Activated naive CD4-positive, alpha-beta T cell treated with anti-CD3 and anti-CD28 coated beads, Interleukin-2, amount 50 U/mL, for 72 hours (primary cell): ENCODE results near the gene SEPTIN8. TPM values are rescaled to one million over a fixed set of nuclear protein-coding genes. Genes with fewer than 3 reads are reported as not detected.

Source experiments
- ATAC-seq, 2 donors: fragments of 150-1000 bp; cut with Tn5 transposase; 2 replicates each; pipeline ENCODE4 v1.10.0; 2021; ENCODE audit warnings: mild to moderate bottlenecking in 2 of 2, moderate library complexity in 2 of 2
- DNase-seq, 2 donors: peaks; one replicate each; pipeline ENCODE4 v3.0.0; 2021 to 2022; ENCODE audit warnings: low spot score in 2 of 2
- H3K27ac Mint-ChIP-seq, 2 donors: one replicate each; pipeline ENCODE4 v1.8.0; 2022; ENCODE audit warnings: mild to moderate bottlenecking in 2 of 2, mixed read lengths in 2 of 2
- H3K36me3 Mint-ChIP-seq, 2 donors: one replicate each; pipeline ENCODE4 v1.8.0; 2022; ENCODE audit warnings: mixed read lengths in 2 of 2
- H3K9me3 Mint-ChIP-seq, 2 donors: one replicate each; pipeline ENCODE4 v1.8.0; 2022; ENCODE audit warnings: mixed read lengths in 2 of 2
- total RNA-seq, 2 donors: library from RNA; stranded (reverse); gene quantifications; one replicate each; pipeline ENCODE4 v1.2.3, GENCODE V29; 2022

The SEPTIN8 gene
- total RNA-seq, 2 donors from 2014 or later, result 9.4 to 15.5 TPM

- Mint-ChIP-seq H3K36me3 (no peaks in the 10 kb centered on the region), H3K9me3 (no peaks in the 10 kb centered on the region), H3K27ac (no peak overlapping the region)
- DNase-seq, result no peak
- no peak for ATAC-seq
These were observed 27.5 kb downstream of the SEPTIN8 start for GRCh38 chr5:132749506-132749905.

GRCh38 chr5:132748522-132749000 lies 28.5 kb downstream of the SEPTIN8 start:
- ATAC-seq (no peak), DNase-seq (no peak)
- Mint-ChIP-seq H3K36me3 (no peaks in the 10 kb centered on the region), H3K9me3 (no peaks in the 10 kb centered on the region), H3K27ac (peak overlapping the region in 1 of 2 donors; percentile 22)

- H3K9me3 Mint-ChIP-seq, result no peaks in the 10 kb centered on the region
- peak in 1 of 2 donors; percentile 29 for DNase-seq
- no peaks in the 10 kb centered on the region for H3K36me3 Mint-ChIP-seq
- peak; percentile 30 to 33 for ATAC-seq
- peak overlapping the region in 1 of 2 donors; percentile 22 for H3K27ac Mint-ChIP-seq
These were observed 29.2 kb downstream of the SEPTIN8 start for GRCh38 chr5:132747616-132748440.

- no peaks in the 10 kb centered on the region for H3K36me3 Mint-ChIP-seq
- ATAC-seq (peak; percentile 70 to 77), DNase-seq (peak; percentile 58 to 64)
- no peaks in the 10 kb centered on the region for H3K9me3 Mint-ChIP-seq
- peak within 1 kb of the TSS in 1 of 2 donors; percentile 22 for H3K27ac Mint-ChIP-seq
These were observed 30.0 kb downstream of the SEPTIN8 start, which contains the start of gene CCNI2 for GRCh38 chr5:132746954-132747615. CCNI2 (plus strand) TSS chr5:132747426; CDS start chr5:132747496, 70 bp downstream.

- Mint-ChIP-seq H3K36me3 (no peaks in the 10 kb centered on the region), H3K27ac (no peak overlapping the region), H3K9me3 (no peaks in the 10 kb centered on the region)
- ATAC-seq (no peak), DNase-seq (no peak)
These were observed 30.5 kb downstream of the SEPTIN8 start for GRCh38 chr5:132746592-132746953.

GRCh38 chr5:132744659-132745058 lies 32.4 kb downstream of the SEPTIN8 start:
- DNase-seq, result no peak
- H3K27ac Mint-ChIP-seq, result no peak overlapping the region
- no peaks in the 10 kb centered on the region for H3K36me3 Mint-ChIP-seq
- ATAC-seq, result no peak
- H3K9me3 Mint-ChIP-seq, result no peaks in the 10 kb centered on the region

GRCh38 chr5:132742626-132743025 lies 34.4 kb downstream of the SEPTIN8 start:
- no peak overlapping the region for H3K27ac Mint-ChIP-seq
- no peaks in the 10 kb centered on the region for H3K36me3 Mint-ChIP-seq
- no peaks in the 10 kb centered on the region for H3K9me3 Mint-ChIP-seq
- DNase-seq (no peak), ATAC-seq (no peak)

GRCh38 chr5:132742158-132742557 lies 34.9 kb downstream of the SEPTIN8 start:
- H3K9me3 Mint-ChIP-seq, result no peaks in the 10 kb centered on the region
- H3K27ac Mint-ChIP-seq, result peak overlapping the region in 1 of 2 donors; percentile 45
- no peaks in the 10 kb centered on the region for H3K36me3 Mint-ChIP-seq
- no peak for ATAC-seq
- no peak for DNase-seq

- H3K9me3 Mint-ChIP-seq, result no peaks in the 10 kb centered on the region
- H3K36me3 Mint-ChIP-seq, result no peaks in the 10 kb centered on the region
- ATAC-seq (no peak), DNase-seq (no peak)
- H3K27ac Mint-ChIP-seq, result no peak overlapping the region
These were observed 37.8 kb downstream of the SEPTIN8 start for GRCh38 chr5:132739232-132739631.

GRCh38 chr5:132737982-132738681 lies 38.9 kb downstream of the SEPTIN8 start:
- no peaks in the 10 kb centered on the region for H3K9me3 Mint-ChIP-seq
- ATAC-seq (no peak), DNase-seq (no peak)
- peak overlapping the region in 1 of 2 donors; percentile 91 for H3K27ac Mint-ChIP-seq
- H3K36me3 Mint-ChIP-seq, result peaks cover 0 to 4% of the 10 kb centered on the region in 2 donors

GRCh38 chr5:132736853-132737833 lies 39.9 kb downstream of the SEPTIN8 start, which contains the start of gene KIF3A:
KIF3A (minus strand) TSS chr5:132737546; CDS start chr5:132737419, 127 bp downstream.
- Mint-ChIP-seq H3K9me3 (no peaks in the 10 kb centered on the region), H3K27ac (peak within 1 kb of the TSS; percentile 87 to 91), H3K36me3 (peaks cover 0 to 4% of the 10 kb centered on the region in 2 donors)
- peak; percentile 91 to 92 for ATAC-seq
- peak; percentile 99 for DNase-seq

- Mint-ChIP-seq H3K9me3 (no peaks in the 10 kb centered on the region), H3K36me3 (peaks cover 0 to 4% of the 10 kb centered on the region in 2 donors), H3K27ac (no peak overlapping the region)
- ATAC-seq (no peak), DNase-seq (no peak)
These were observed 42.4 kb downstream of the SEPTIN8 start for GRCh38 chr5:132734687-132735086.

- ATAC-seq (no peak), DNase-seq (no peak)
- Mint-ChIP-seq H3K9me3 (no peaks in the 10 kb centered on the region), H3K36me3 (peaks cover 0 to 4% of the 10 kb centered on the region in 2 donors), H3K27ac (no peak overlapping the region)
These were observed 43.4 kb downstream of the SEPTIN8 start for GRCh38 chr5:132733499-132734148.

- peaks cover 0 to 10% of the 10 kb centered on the region in 2 donors for H3K36me3 Mint-ChIP-seq
- H3K27ac Mint-ChIP-seq, result no peak overlapping the region
- no peak for DNase-seq
- no peaks in the 10 kb centered on the region for H3K9me3 Mint-ChIP-seq
- no peak for ATAC-seq
These were observed 47.1 kb downstream of the SEPTIN8 start for GRCh38 chr5:132729896-132730295.

GRCh38 chr5:132725745-132726144 lies 51.3 kb downstream of the SEPTIN8 start:
- no peaks in the 10 kb centered on the region for H3K9me3 Mint-ChIP-seq
- ATAC-seq (no peak), DNase-seq (no peak)
- no peak overlapping the region for H3K27ac Mint-ChIP-seq
- peaks cover 0 to 6% of the 10 kb centered on the region in 2 donors for H3K36me3 Mint-ChIP-seq
